Sigmoid colon (tissue), 7 donors: ENCODE results near the gene EPAS1. TPM values are rescaled to one million over a fixed set of nuclear protein-coding genes. Genes with fewer than 3 reads are reported as not detected.

Source experiments
- DNase-seq: peaks from one replicate; pipeline ENCODE4 v3.0.0-alpha.2; 2019
- H3K27ac ChIP-seq, 4 donors: fragments of 200-600 bp; sonication (generic); one replicate each; pipeline ENCODE4 v1.5.1; 2016 to 2019; ENCODE audit warnings: mild to moderate bottlenecking in 1 of 4
- H3K27me3 ChIP-seq, 3 donors: fragments of 200-600 bp; sonication (generic); one replicate each; pipeline ENCODE4 v1.5.1; 2019; ENCODE audit warnings: mild to moderate bottlenecking in 1 of 3
- H3K36me3 ChIP-seq, 4 donors: fragments of 200-600 bp; sonication (generic); one replicate each; pipeline ENCODE4 v1.5.1; 2016 to 2019
- H3K4me1 ChIP-seq, 4 donors: fragments of 200-600 bp; sonication (generic); one replicate each; pipeline ENCODE4 v1.5.1; 2017 to 2019
- H3K4me3 ChIP-seq, 4 donors: fragments of 200-600 bp; sonication (generic); one replicate each; pipeline ENCODE4 v1.5.1; 2017 to 2019; ENCODE audit warnings: mild to moderate bottlenecking in 2 of 4, moderate library complexity in 1 of 4
- H3K9me3 ChIP-seq, 4 donors: fragments of 200-600 bp in 3 of 4; sonication (generic) in 3 of 4; one replicate each; pipeline versions ENCODE4 v1.5.1 to v1.6.1; 2013 to 2019
- CTCF ChIP-seq, 4 experiments: fragments of 450-650 bp in 3 of 4; fragments of 200-600 bp in 1 of 4; IDR thresholded peaks; one replicate each; pipeline ENCODE4 v1.5.1; 2016 to 2019; ENCODE audit warnings: antibody characterized with exemption in 4 of 4, mild to moderate bottlenecking in 3 of 4, moderate library complexity in 2 of 4
- EP300 ChIP-seq, 4 donors: sonication (generic); formaldehyde crosslinking; IDR thresholded peaks; one replicate each; pipeline ENCODE4 v1.6.1; 2017; ENCODE audit warnings: antibody characterized with exemption in 4 of 4
- POLR2A ChIP-seq, 2 donors: fragments of 450-650 bp; IDR thresholded peaks; one replicate each; pipeline ENCODE4 v1.6.1; 2016; ENCODE audit warnings: antibody characterized with exemption in 2 of 2, mild to moderate bottlenecking in 2 of 2, moderate library complexity in 2 of 2
- POLR2AphosphoS5 ChIP-seq, 4 donors: sonication (generic); formaldehyde crosslinking; IDR thresholded peaks; one replicate each; pipeline ENCODE4 v1.6.1; 2017; ENCODE audit warnings: antibody characterized with exemption in 4 of 4
- WGBS, 2 donors: extraction: QIAGEN DNeasy Blood & Tissue Kit; methylation state at CpG; one replicate each; pipeline ENCODE4 v1.1.7; 2013; 5-methylcytosine and 5-hydroxymethylcytosine counted together
- intact Hi-C: fragments of 100-400 bp; cut with DNase I; formaldehyde crosslinking; loops from one replicate; pipeline ENCODE4 v1.15.1; 2023
- polyA plus RNA-seq, 3 donors: library from polyadenylated mRNA; stranded (reverse); fragments of 200-250 nt; gene quantifications; one replicate each; pipeline ENCODE4 v1.2.3, GENCODE V29; 2013
- total RNA-seq, 4 donors: library from RNA; depleted of rRNA; stranded (reverse); fragments of >200 nt; gene quantifications; one replicate each; pipeline ENCODE4 v1.1.0, GENCODE V29; 2016
- donor health status: healthy with polysubstance abuse.
- donor health status: Bipolar disorder and iron deficiency.
- donor health status: healthy.

Gene EPAS1
- total and polyA plus RNA-seq, 7 donors = 56.8 to 97.8 (median 62.2) TPM

GRCh38 chr2:46361920-46362666 is 64.9 kb downstream of the EPAS1 start:
- H3K27me3 ChIP-seq = no peaks in the 10 kb centered on the region
- no peak for DNase-seq
- intact Hi-C loops = loop anchor here (10.0 kb wide), 1 partner anchor 177 kb away; no protein-coding TSS in a partner anchor
- TF ChIP-seq POLR2AphosphoS5 (IDR thresholded peaks at IDR 0.05) (no peak), CTCF (IDR thresholded peaks at IDR 0.05) (no peak), POLR2A (IDR thresholded peaks at IDR 0.05) (no peak), EP300 (IDR thresholded peaks at IDR 0.05) (no peak)
- no peaks in the 10 kb centered on the region for H3K9me3 ChIP-seq
- H3K36me3 ChIP-seq = peaks cover 0 to 22% (median 4%) of the 10 kb centered on the region in 4 donors
- H3K27ac ChIP-seq = no peak overlapping the region
- H3K4me3 ChIP-seq = no peak overlapping the region
- 92 to 93% methylated on average over 6 of the region's 6 CpGs for WGBS, 2 donors
- H3K4me1 ChIP-seq = peaks cover 0 to 14% (median 11%) of the 10 kb centered on the region in 4 donors

GRCh38 chr2:46362667-46363012 is 65.4 kb downstream of the EPAS1 start:
- 94 to 98% methylated on average over 4 of the region's 4 CpGs for WGBS, 2 donors
- Histone ChIP-seq H3K9me3 (no peaks in the 10 kb centered on the region), H3K4me3 (no peak overlapping the region), H3K36me3 (peaks cover 0 to 19% (median 4%) of the 10 kb centered on the region in 4 donors), H3K4me1 (peaks cover 0 to 14% (median 11%) of the 10 kb centered on the region in 4 donors), H3K27ac (no peak overlapping the region), H3K27me3 (no peaks in the 10 kb centered on the region)
- TF ChIP-seq POLR2A (IDR thresholded peaks at IDR 0.05) (no peak), CTCF (IDR thresholded peaks at IDR 0.05) (no peak), EP300 (IDR thresholded peaks at IDR 0.05) (no peak), POLR2AphosphoS5 (IDR thresholded peaks at IDR 0.05) (no peak)
- DNase-seq = no peak
- intact Hi-C loops = loop anchor here (10.0 kb wide), 1 partner anchor 178 kb away; no protein-coding TSS in a partner anchor

GRCh38 chr2:46363535-46364170 is 66.4 kb downstream of the EPAS1 start:
- Histone ChIP-seq H3K36me3 (peaks cover 0 to 10% (median 4%) of the 10 kb centered on the region in 4 donors), H3K27me3 (no peaks in the 10 kb centered on the region), H3K4me3 (no peak overlapping the region), H3K27ac (no peak overlapping the region), H3K9me3 (no peaks in the 10 kb centered on the region), H3K4me1 (peaks cover 0 to 14% (median 11%) of the 10 kb centered on the region in 4 donors)
- intact Hi-C loops = loop anchor here (2.0 to 10.0 kb wide), 3 partner anchors 67 to 301 kb away; partner anchors contain the start of gene EPAS1
- no peak for DNase-seq
- TF ChIP-seq EP300 (IDR thresholded peaks at IDR 0.05) (no peak), CTCF (IDR thresholded peaks at IDR 0.05) (no peak), POLR2AphosphoS5 (IDR thresholded peaks at IDR 0.05) (peak in 1 of 4 donors; percentile 17)
- WGBS, 2 donors = 68 to 86% methylated on average over 4 of the region's 4 CpGs

GRCh38 chr2:46364797-46365457 is 67.7 kb downstream of the EPAS1 start:
- Histone ChIP-seq H3K9me3 (no peaks in the 10 kb centered on the region), H3K36me3 (peaks cover 0 to 13% (median 9%) of the 10 kb centered on the region in 4 donors), H3K27ac (peak overlapping the region in 1 of 4 donors; percentile 13), H3K4me1 (peaks cover 0 to 14% (median 11%) of the 10 kb centered on the region in 4 donors), H3K4me3 (no peak overlapping the region), H3K27me3 (no peaks in the 10 kb centered on the region)
- 52 to 54% methylated on average over 4 of the region's 4 CpGs for WGBS, 2 donors
- intact Hi-C loops = loop anchor here (2.0 to 10.0 kb wide), 4 partner anchors 68 to 373 kb away; partner anchors contain the start of gene EPAS1
- DNase-seq = no peak
- TF ChIP-seq POLR2AphosphoS5 (IDR thresholded peaks at IDR 0.05) = peak in 3 of 4 donors; percentile 24 to 51 (median 34)
- TF ChIP-seq POLR2A (IDR thresholded peaks at IDR 0.05) = no peak
- peak; percentile 48 to 84 (median 83) for TF ChIP-seq CTCF (IDR thresholded peaks at IDR 0.05)
- no peak for TF ChIP-seq EP300 (IDR thresholded peaks at IDR 0.05)
